Nephron progenitor cell (in vitro differentiated cells): Measurements from ENCODE around the gene ATP13A3.
A peak's percentile ranks its signal among the peaks of the same experiment; 100 is the strongest.
"Not testable (repeated sequence)": the region's sequence is repeated elsewhere in the genome, so short reads cannot be mapped to it uniquely, and the experiment has no call there.

Experiments used
- DNase-seq: peaks from one replicate; pipeline ENCODE4 v3.0.0; 2021
- H3K27ac Mint-ChIP-seq: 2 replicates; pipeline ENCODE4 v1.8.0; 2021; ENCODE audit warnings: mild to moderate bottlenecking, moderate library complexity, mixed read lengths
- H3K27me3 Mint-ChIP-seq: 2 replicates; pipeline ENCODE4 v1.8.0; 2021; ENCODE audit warnings: mild to moderate bottlenecking, low read depth, mixed read lengths; ENCODE audit not compliant: poor library complexity
- H3K36me3 Mint-ChIP-seq: 2 replicates; pipeline ENCODE4 v1.8.0; 2021; ENCODE audit warnings: low read depth, mixed read lengths
- H3K4me1 Mint-ChIP-seq: 2 replicates; pipeline ENCODE4 v1.8.0; 2021; ENCODE audit warnings: mixed read lengths
- H3K4me3 Mint-ChIP-seq: 2 replicates; pipeline ENCODE4 v1.8.0; 2021; ENCODE audit warnings: mild to moderate bottlenecking, moderate library complexity, mixed read lengths
- H3K9me3 Mint-ChIP-seq: 2 replicates; pipeline ENCODE4 v1.8.0; 2021; ENCODE audit warnings: mild to moderate bottlenecking, moderate library complexity, mixed read lengths
- TF ChIP-seq, protein P1 (sequence below): fragments of 200-600 bp; sonication (generic); IDR thresholded peaks from 2 replicates; pipeline ENCODE4 v1.5.0; 2021; ENCODE audit warnings: antibody characterized with exemption

The ATP13A3 gene

DNA sequence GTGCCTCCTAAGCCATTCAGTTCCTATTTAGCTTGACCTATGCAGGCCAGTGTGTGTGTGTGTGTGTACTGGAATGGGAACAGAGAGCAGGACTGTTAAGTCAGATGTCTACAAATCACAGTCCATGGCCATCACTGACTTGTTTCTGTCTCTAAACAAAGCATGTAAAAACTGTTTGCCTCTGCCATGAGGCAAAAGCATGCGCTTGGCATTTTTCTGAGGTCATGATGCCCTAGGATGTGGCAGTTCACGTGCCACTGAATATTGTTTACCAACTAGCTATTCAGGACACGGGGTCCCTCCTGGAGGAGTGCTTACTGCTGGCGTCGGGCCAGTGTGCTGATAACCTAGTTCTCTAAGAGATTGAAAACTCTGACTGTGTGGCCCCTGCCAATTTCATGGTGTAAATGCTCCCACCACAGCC lies 8.2 kb upstream of the ATP13A3 start:
- Mint-ChIP-seq H3K27me3 (peaks cover 2% of the 10 kb centered on the region), H3K4me1 (peaks cover 21% of the 10 kb centered on the region), H3K36me3 (no peaks in the 10 kb centered on the region), H3K4me3 (no peak overlapping the region), H3K9me3 (no peaks in the 10 kb centered on the region), H3K27ac (no peak overlapping the region)
- TF ChIP-seq, protein P1, sequence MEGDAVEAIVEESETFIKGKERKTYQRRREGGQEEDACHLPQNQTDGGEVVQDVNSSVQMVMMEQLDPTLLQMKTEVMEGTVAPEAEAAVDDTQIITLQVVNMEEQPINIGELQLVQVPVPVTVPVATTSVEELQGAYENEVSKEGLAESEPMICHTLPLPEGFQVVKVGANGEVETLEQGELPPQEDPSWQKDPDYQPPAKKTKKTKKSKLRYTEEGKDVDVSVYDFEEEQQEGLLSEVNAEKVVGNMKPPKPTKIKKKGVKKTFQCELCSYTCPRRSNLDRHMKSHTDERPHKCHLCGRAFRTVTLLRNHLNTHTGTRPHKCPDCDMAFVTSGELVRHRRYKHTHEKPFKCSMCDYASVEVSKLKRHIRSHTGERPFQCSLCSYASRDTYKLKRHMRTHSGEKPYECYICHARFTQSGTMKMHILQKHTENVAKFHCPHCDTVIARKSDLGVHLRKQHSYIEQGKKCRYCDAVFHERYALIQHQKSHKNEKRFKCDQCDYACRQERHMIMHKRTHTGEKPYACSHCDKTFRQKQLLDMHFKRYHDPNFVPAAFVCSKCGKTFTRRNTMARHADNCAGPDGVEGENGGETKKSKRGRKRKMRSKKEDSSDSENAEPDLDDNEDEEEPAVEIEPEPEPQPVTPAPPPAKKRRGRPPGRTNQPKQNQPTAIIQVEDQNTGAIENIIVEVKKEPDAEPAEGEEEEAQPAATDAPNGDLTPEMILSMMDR: no peak
- no peak for DNase-seq

DNA sequence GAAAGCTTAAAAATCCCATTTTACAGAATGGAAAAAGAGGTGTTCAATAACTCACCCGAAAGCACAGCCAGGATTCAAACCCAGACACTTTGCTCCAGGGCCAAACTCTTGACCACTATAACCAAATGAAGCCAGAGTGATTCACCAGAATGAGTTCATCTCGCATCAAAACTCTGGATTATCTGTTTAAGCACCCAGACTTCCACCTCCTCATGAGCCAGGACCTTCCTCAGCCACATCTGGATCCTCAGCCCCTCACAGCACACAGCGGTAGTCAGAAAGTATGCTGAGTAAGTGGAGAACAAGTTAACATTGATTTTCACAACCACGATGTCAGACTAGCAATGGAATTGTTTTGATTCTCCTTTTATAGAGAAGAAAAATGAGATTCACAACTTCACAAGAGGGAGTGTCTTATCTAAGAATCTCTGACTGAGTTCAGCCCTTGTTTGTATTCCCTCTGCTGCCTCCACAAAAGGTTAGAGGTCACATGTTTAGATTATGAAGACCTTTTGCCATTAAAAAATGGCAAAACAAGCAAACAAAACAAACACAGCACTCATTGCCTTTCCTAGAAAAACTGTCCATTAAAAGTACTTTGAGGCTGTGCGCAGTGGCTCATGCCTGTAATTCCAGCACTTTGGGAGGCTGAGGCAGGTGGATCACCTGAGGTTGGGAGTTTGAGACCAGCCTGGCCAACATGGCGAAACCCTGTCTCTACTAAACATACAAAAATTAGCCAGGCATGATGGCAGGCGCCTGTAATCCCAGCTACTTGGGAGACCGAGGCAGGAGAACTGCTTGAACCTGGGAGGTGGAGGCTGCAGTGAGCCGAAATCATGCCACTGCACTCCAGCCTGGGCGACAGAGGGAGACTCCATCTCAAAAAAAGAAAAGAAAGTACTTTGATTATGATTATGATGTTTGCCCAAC lies 7.5 kb upstream of the ATP13A3 start:
- not testable (repeated sequence) for DNase-seq, H3K9me3 Mint-ChIP-seq, H3K27me3 Mint-ChIP-seq, H3K36me3 Mint-ChIP-seq, H3K27ac Mint-ChIP-seq, H3K4me3 Mint-ChIP-seq
- peaks cover 21% of the 10 kb centered on the region for H3K4me1 Mint-ChIP-seq

GRCh38 chr3:194492001-194492400 lies 5.2 kb upstream of the ATP13A3 start:
- peaks cover 10% of the 10 kb centered on the region for H3K9me3 Mint-ChIP-seq
- H3K36me3 Mint-ChIP-seq: peaks cover 6% of the 10 kb centered on the region
- H3K27ac Mint-ChIP-seq: no peak overlapping the region
- no peak overlapping the region for H3K4me3 Mint-ChIP-seq
- no peak for DNase-seq
- TF ChIP-seq, protein P1: no peak
- H3K27me3 Mint-ChIP-seq: peaks cover 5% of the 10 kb centered on the region
- H3K4me1 Mint-ChIP-seq: peaks cover 5% of the 10 kb centered on the region

GRCh38 chr3:194489736-194490612 lies 3.2 kb upstream of the ATP13A3 start:
- TF ChIP-seq, protein P1: no peak
- Mint-ChIP-seq H3K36me3 (peaks cover 6% of the 10 kb centered on the region), H3K27ac (no peak overlapping the region), H3K9me3 (peaks cover 10% of the 10 kb centered on the region), H3K4me3 (no peak overlapping the region), H3K4me1 (peaks cover 11% of the 10 kb centered on the region), H3K27me3 (peaks cover 5% of the 10 kb centered on the region)
- no peak for DNase-seq

- H3K4me1 Mint-ChIP-seq: peaks cover 17% of the 10 kb centered on the region
- no peak overlapping the region for H3K27ac Mint-ChIP-seq
- peaks cover 5% of the 10 kb centered on the region for H3K27me3 Mint-ChIP-seq
These were observed 1.4 kb upstream of the ATP13A3 start for GRCh38 chr3:194488055-194488742.

More at GRCh38 chr3:194488055-194488742, 1.4 kb upstream of the ATP13A3 start:
- H3K4me3 Mint-ChIP-seq: peak overlapping the region; percentile 67
- no peak for DNase-seq
- TF ChIP-seq, protein P1: no peak
- H3K9me3 Mint-ChIP-seq: peaks cover 10% of the 10 kb centered on the region
- H3K36me3 Mint-ChIP-seq: peaks cover 6% of the 10 kb centered on the region
